T-helper 2 cell treated with Interferon-gamma antibody and Interleukin-4, amounts not matched to agents 100 ng/mL and 5 ng/mL, for 36 hours (primary cell): ENCODE results near the gene RAB11B. TPM values are rescaled to one million over a fixed set of nuclear protein-coding genes. Genes with fewer than 3 reads are reported as not detected.
"Not testable (repeated sequence)": the region's sequence is repeated elsewhere in the genome, so short reads cannot be mapped to it uniquely, and the experiment has no call there.

Source experiments
- intact Hi-C: fragments of 100-400 bp; cut with micrococcal nuclease; formaldehyde crosslinking; loops from one replicate; pipeline ENCODE4 v1.15.1; 2023
- total RNA-seq: library from RNA; stranded (reverse); gene quantifications from 2 replicates; pipeline ENCODE4 v1.2.3, GENCODE V29; 2022

The RAB11B gene
- total RNA-seq, 1 donor from 2014 or later, result 98.3 TPM

- intact Hi-C loops, result loop anchor here (10.0 kb wide), 1 partner anchor 469 kb away; the partner anchor contains the start of genes CTXN1 and SNAPC2
These were observed 3.2 kb downstream of the RAB11B start for GRCh38 chr19:8393192-8393870.

- intact Hi-C loops, result loop anchor here (10.0 kb wide), 1 partner anchor 469 kb away; the partner anchor contains the start of genes CTXN1 and SNAPC2
These were observed 3.7 kb downstream of the RAB11B start for GRCh38 chr19:8393871-8394250.

DNA sequence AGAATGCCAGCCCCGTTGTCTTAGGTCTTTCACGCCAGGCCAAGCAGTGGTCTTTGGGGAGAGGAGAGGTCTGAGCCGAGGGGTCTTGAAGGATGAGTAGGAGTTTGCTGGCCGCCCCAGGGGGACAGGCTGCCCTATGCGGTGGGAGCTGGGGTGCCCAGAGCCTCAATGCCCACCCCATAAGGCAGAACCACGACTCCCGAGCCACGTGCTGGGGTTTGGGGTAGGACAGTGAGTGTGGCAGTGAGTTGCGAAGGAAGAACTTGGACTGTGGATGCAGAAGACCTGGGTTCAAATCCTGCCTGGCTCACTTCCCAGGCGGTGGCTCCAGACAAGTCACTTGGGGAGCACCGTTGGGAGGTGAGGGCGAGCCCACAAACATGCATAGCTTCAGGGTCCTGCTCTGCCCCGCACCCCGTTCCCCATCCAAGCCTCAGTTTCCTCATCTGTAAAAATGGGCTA, 5.5 kb downstream of the RAB11B start:
- intact Hi-C loops, result loop anchor here (1.0 to 10.0 kb wide), 2 partner anchors 41 to 471 kb away; partner anchors contain the start of genes CTXN1 and SNAPC2

DNA sequence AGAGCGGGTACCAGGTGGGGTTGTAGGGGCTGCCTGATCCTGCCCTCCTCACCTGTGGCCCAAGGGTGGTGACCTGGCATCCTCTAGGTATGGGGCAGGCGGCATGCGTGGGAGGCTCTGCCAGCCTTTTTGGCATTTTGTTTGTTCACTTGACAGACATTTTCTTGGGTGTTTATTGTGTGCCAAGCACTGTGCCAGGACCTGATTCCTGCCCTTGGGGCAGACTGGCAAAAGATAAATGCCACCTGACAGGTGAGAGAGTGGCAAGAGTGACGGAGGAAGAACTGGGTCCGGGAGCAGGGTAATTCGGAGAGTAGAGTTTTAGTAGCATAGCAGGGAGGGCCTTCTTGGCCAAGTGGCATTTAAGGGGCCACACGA, 6.0 kb downstream of the RAB11B start:
- intact Hi-C loops, result loop anchor here (1.0 to 10.0 kb wide), 2 partner anchors 42 to 471 kb away; partner anchors contain the start of genes CTXN1 and SNAPC2

DNA sequence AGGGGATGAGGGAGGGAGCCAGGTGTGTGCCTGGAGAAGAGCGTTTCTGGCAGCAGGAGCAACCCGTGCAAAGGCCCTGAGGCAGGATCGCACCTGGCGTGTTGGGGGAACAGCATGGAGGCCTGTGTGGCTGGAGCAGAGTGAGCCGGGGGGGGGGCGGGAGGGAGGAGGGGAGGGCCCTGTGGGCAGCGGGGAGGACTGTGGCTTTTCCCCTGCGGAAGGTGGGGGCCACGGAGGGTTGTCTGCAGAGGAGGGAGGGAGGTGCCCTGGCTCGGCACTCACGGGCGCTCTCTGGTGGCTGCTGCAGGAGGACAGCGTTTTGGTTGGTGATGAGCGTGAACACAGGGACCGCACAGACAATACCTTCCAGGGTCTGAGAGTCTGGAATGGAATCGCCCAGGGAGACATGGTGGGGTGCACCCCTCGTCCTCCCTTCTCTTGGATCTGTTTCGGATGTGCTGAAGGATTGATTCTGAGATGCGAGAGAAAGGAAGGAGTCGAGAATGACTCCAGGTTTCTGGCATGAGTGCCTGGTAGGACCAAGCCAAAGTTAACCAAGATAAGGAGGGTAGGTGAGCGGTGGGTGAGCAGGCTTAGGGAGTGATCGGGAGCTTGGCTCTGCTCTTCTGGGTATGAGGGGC, 6.5 kb downstream of the RAB11B start:
- intact Hi-C loops, result loop anchor here (1.0 to 10.0 kb wide), 2 partner anchors 42 to 472 kb away; partner anchors contain the start of genes CTXN1 and SNAPC2

DNA sequence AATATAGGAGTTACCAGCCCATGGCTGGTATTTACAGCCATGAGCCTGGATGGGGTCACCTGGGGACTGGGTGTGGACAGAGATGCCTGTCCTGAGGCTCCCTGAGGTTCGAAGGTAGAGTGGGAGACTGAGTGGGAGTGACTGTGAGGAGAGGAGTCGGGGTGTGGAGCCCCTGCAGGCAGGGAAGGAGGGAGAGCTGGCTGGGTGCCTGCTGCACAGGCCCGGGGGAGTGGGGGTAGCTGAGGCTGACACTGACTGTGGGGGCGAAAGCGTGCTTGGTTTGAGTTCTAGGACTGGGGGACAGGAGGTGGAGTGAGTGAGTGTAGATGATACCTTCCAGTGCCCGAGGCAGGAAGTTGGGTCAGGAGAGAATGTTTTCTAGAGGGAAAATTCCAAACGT, 7.1 kb downstream of the RAB11B start:
- intact Hi-C loops, result loop anchor here (10.0 kb wide), 1 partner anchor 472 kb away; the partner anchor contains the start of genes CTXN1 and SNAPC2

DNA sequence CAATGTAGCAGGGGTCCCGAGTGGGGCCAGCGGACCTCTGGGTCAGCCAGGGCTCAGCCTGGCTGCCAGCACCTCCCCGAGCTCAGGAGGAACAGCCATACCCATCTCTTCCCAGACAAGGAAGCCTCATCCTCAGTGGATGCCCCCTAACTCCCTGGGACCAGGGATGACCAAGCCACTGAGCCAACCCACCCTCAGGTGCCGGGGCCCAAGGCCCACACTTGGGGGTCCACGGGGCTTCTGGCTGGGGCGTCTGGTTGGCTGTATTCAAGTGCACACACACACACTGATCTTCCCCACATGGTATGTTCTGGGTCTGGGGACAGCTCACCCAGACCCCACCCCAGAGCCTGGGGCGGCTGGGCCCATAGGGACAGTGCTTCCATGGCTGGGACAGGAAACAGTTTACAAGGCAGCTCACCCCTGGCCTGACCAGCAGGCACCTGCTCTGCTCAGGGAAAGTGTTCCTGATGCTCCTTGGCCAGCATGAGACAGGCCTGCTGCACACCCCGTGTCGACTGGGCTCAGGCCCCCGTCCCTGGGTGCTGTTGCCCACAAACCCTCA, 7.7 kb downstream of the RAB11B start:
- intact Hi-C loops, result loop anchor here (10.0 kb wide), 1 partner anchor 473 kb away; the partner anchor contains the start of genes CTXN1 and SNAPC2

DNA sequence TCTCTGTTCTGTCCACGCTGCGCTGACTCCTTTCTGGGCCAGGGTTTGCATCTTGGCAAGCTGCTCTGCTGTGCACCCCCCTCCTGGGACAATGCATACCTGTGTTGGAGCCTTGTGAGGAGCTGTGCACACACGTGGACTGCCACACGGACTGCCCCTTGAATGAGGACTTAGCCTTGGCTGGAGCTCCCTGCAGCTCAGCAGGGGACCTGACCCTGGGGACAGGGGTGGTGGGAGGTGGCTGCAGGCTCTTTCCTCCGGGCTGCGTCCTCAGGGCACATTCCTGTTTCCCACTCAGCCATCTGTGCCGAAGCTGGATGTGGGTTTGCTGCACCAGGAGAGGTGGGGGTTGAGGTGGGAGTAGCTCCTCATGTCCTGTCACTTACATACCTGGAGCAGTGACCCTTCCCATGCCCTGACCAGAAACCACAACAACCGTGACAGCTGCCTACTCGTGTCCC, 8.2 kb downstream of the RAB11B start:
- intact Hi-C loops, result loop anchor here (10.0 kb wide), 1 partner anchor 474 kb away; the partner anchor contains the start of genes CTXN1 and SNAPC2

DNA sequence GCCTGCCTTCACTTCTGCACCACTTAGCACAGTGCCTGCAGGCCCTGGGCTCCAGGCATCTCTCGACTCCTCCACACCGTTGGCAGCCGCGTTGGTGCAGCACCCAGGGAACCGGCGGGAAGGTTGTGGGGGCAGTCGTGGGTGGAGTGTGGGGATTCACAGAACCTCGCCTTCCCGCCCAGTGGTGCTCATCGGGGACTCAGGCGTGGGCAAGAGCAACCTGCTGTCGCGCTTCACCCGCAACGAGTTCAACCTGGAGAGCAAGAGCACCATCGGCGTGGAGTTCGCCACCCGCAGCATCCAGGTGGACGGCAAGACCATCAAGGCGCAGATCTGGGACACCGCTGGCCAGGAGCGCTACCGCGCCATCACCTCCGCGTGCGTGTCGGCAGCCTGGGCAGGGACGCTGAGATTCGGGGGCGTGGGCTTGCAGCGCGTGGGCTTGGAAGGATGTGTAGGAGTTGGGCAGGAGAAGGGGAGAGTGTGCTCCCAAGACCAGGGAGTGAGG, 9.6 kb downstream of the RAB11B start:
- intact Hi-C loops, result loop anchor here (10.0 kb wide), 1 partner anchor 475 kb away; the partner anchor contains the start of genes CTXN1 and SNAPC2

DNA sequence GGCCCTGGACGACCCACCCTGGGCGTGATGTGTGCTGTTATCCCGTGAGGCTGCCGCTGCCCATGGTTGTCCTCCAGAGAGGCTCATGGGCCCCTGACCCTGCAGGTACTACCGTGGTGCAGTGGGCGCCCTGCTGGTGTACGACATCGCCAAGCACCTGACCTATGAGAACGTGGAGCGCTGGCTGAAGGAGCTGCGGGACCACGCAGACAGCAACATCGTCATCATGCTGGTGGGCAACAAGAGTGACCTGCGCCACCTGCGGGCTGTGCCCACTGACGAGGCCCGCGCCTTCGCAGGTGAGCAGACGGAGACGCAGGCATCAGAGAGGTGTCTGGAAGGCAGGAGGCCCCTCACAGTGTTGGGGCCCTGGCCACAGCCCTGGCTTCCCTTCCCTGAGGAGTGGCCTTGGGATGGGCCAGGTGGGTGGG, 11.8 kb downstream of the RAB11B start:
- intact Hi-C loops, result no loop called here

- intact Hi-C loops, result no loop called here
These were observed 13.1 kb downstream of the RAB11B start for GRCh38 chr19:8403098-8403819.

DNA sequence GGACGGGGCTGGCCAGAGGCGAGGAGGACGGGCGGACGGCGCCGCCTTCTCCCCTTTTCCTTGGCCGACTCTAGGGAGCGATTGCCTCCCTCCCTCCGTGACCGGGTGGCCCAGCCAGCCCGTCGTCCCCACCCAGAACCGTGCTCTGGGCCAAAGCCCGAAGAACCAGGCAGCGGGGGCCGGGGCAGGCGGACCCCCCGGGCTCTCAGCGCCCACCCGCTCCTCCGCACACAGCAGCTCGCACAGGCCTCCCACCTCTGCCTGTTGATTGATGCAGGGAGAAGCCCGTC, 13.6 kb downstream of the RAB11B start:
- intact Hi-C loops, result no loop called here

DNA sequence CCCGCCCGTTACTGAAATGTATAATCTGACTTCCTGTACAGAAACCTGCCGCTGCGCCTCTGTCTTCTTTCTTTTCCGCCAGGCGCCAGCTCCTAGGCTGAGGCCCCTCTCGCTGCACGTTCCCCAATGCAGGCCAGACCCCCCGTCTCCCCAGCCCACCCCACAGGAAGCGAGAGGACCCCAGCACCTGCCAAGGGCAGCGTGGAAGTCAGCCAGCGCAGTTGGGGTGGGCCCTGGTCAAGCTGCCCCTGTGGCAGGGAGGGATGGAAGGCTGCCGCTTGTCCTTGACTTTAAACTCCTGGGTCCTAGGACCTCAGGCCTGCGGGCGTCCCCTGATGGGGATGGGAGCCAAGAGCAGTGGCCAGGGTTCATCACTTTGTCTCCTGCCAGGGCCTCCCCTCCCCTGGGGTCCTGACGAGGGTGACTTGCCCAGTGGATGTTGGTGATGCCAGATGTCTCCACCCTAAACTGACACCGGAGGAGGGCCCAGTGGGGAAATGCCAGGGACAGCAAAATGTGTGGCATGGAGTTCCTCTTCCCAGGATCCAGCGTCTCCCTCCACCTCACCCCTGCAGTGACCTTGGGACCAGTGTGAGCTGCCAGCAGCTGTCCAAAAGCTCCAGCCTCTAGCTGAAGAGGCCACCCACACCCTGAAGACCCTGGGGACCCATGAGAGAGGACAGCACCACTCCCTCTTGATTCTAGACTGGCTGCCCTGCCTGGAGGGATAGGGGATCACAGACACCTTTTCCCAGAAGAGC, 14.4 kb downstream of the RAB11B start:
- intact Hi-C loops, result no loop called here

DNA sequence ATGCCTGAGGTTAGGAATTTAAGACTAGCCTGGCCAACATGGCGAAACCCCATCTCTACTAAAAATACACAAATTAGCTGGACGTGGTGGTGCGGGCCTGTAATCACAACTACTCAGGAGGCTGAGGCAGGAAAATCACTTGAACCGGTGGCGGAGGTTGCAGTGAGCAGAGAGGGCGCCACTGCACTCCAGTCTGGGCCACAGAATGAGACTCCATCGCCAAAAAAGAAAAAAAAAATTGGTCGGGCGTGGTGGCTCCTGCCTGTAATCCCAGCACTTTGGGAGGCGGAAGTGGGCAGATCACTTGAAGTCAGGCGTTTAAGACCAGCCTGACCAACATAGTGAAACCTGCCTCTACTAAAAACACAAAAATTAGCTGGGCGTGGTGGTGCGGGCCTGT, 20.6 kb downstream of the RAB11B start:
- intact Hi-C loops, result not testable (repeated sequence)

DNA sequence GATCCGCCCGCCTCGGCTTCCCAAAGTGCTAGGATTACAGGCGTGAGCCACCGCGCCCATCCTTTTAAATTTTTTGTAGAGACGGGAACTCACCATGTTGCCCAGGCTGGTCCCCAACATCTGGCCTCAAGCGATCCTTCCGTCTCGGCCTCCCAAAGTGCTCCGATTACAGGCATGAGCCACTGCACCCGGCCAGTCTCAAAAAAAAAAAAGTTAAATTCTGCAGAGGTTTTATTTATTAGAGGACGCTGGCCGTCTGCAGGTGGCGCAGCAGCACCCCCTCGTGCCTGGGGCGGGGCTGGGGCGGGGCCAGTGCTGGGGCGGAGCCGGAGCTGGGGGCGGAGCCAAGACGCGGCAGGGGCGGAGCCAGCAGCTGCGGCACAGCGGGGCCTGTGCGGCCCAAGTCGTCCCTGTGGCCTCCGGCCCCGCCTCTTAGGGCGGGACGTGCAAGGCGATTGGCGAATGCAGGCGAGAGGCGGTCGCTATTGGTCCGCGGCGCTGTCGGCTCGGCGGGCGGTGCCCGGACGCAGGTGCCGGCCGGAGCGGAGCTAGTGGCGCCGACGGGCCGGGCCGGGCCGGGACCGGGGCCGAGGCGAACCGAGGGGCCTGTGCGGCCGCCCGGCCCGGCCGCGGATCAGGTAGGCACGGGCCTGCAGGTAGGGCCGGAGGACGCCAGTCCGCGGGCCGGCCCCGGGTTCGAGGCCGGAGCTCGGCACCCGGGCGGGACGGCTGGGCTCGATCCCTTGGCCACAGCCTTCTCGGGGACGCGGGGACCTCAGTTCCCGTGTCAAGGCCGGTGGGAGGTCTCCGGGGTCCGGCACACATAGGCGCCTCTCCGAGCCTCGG, 22.8 kb downstream of the RAB11B start, which contains the start of gene MARCHF2:
Gene MARCHF2, plus strand, starts transcription at position 523 of the 846 bp plus-strand sequence. CDS start 8,536 bp downstream, outside the sequence.
- intact Hi-C loops, result loop anchor here (1.0 to 2.0 kb wide), 5 partner anchors 23 to 162 kb away; partner anchors contain the start of genes ANGPTL4, HNRNPM and RAB11B

- intact Hi-C loops, result loop anchor here (1.0 to 2.0 kb wide), 5 partner anchors 23 to 161 kb away; partner anchors contain the start of genes ANGPTL4, HNRNPM and RAB11B
These were observed 23.5 kb downstream of the RAB11B start for GRCh38 chr19:8413629-8413995.

DNA sequence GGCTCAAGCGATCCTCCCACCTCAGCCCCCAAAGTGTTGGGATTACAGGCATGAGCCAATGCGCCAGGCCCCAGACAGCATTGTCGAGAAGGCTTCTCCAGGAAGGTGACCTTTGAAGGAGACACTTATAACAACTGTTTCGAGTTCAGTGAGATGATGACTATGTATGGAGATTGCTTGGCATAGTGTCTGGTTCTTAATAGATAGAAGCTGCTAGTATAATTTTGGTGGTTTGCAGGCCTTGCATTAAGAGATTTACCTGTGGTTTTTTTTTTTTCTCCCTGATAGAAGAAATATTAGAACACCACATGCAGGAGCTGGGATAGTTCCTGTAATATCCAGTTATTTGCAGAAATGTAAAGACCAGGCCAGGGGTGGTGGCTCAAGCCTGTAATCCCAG, 26.6 kb downstream of the RAB11B start:
- intact Hi-C loops, result no loop called here

- intact Hi-C loops, result no loop called here
These were observed 31.6 kb downstream of the RAB11B start for GRCh38 chr19:8421484-8422461.
